Epithelial cell of esophagus (primary cell): ENCODE data around the gene ATP1A4.
A peak's percentile ranks its signal among the peaks of the same experiment; 100 is the strongest.

Experiments used
- DNase-seq: peaks from one replicate; pipeline ENCODE4 v3.0.0; 2010; ENCODE audit warnings: low read depth
- H3K4me3 ChIP-seq: 2 replicates; pipeline ENCODE4 v1.5.1; 2011; ENCODE audit warnings: mild to moderate bottlenecking, low read length, control low read depth
- TF ChIP-seq, protein P1 (sequence below): IDR thresholded peaks from 2 replicates; pipeline ENCODE4 v1.5.1; 2011; ENCODE audit warnings: low read depth, mild to moderate bottlenecking, low read length, control low read depth, inconsistent platforms; ENCODE audit not compliant: insufficient read depth; ENCODE audit errors: missing control alignments

The ATP1A4 gene

GRCh38 chr1:160166166-160166868 lies 14.9 kb downstream of the ATP1A4 start:
- no peak for DNase-seq
- H3K4me3 ChIP-seq = no peak overlapping the region
- TF ChIP-seq, protein P1, sequence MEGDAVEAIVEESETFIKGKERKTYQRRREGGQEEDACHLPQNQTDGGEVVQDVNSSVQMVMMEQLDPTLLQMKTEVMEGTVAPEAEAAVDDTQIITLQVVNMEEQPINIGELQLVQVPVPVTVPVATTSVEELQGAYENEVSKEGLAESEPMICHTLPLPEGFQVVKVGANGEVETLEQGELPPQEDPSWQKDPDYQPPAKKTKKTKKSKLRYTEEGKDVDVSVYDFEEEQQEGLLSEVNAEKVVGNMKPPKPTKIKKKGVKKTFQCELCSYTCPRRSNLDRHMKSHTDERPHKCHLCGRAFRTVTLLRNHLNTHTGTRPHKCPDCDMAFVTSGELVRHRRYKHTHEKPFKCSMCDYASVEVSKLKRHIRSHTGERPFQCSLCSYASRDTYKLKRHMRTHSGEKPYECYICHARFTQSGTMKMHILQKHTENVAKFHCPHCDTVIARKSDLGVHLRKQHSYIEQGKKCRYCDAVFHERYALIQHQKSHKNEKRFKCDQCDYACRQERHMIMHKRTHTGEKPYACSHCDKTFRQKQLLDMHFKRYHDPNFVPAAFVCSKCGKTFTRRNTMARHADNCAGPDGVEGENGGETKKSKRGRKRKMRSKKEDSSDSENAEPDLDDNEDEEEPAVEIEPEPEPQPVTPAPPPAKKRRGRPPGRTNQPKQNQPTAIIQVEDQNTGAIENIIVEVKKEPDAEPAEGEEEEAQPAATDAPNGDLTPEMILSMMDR = no peak

DNA sequence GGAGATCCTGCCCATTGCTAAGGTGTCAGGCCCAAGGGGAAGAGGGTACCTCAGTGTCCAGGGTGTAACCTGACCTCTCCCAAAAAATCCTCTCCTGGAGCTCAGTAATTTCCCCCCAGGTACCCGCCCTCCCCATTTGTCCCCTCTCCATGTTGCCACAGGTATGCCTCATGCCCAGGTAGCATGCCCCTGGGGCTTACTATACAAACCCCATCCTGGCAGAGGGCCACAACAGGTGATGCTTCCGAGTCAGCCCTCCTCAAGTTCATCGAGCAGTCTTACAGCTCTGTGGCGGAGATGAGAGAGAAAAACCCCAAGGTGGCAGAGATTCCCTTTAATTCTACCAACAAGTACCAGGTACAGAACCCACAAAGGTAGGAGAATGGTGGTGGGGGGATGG lies 15.7 kb downstream of the ATP1A4 start:
- TF ChIP-seq, protein P1 = no peak
- no peak overlapping the region for H3K4me3 ChIP-seq
- DNase-seq = peak; percentile 19

GRCh38 chr1:160167580-160167979 lies 16.2 kb downstream of the ATP1A4 start:
- no peak for DNase-seq
- TF ChIP-seq, protein P1 = no peak
- no peak overlapping the region for H3K4me3 ChIP-seq

GRCh38 chr1:160168016-160168415 lies 16.6 kb downstream of the ATP1A4 start:
- TF ChIP-seq, protein P1 = no peak
- no peak overlapping the region for H3K4me3 ChIP-seq
- DNase-seq = no peak

DNA sequence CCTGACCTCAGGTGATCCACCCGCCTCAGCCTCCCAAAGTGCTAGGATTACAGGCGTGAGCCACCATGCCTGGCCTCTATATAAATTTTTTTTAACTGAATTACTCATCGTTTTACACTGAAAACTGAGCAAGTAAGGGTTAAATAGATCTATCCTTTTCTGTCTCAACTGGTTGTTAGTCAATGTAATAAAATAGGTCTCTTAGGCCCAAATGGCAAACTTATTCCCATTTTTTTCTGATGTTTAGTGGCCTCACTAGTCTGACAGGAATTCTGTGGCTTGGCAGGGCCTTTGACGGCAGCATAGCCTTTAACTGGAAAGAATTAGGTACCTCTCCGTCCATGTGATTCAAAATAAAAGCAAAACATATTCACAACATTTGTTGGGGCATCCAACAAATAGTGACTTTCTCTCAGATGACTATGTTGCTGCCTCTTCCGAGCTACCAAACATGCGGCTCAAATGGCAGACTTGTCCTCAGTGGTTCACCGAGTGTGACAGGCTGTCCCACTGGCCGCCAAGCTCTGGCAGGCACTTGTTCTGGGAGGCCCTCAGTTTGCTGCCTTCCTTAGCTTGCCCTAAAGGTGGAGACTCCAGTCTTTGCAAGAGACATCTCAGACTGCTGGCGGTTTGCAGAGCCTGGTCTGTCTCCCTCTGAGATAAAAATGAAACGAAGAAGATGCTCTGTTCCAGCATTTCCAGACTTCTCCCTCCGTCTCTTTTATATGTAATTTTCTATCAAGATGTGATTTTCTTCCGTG lies 17.4 kb downstream of the ATP1A4 start:
- H3K4me3 ChIP-seq = no peak overlapping the region
- no peak for DNase-seq
- TF ChIP-seq, protein P1 = no peak

DNA sequence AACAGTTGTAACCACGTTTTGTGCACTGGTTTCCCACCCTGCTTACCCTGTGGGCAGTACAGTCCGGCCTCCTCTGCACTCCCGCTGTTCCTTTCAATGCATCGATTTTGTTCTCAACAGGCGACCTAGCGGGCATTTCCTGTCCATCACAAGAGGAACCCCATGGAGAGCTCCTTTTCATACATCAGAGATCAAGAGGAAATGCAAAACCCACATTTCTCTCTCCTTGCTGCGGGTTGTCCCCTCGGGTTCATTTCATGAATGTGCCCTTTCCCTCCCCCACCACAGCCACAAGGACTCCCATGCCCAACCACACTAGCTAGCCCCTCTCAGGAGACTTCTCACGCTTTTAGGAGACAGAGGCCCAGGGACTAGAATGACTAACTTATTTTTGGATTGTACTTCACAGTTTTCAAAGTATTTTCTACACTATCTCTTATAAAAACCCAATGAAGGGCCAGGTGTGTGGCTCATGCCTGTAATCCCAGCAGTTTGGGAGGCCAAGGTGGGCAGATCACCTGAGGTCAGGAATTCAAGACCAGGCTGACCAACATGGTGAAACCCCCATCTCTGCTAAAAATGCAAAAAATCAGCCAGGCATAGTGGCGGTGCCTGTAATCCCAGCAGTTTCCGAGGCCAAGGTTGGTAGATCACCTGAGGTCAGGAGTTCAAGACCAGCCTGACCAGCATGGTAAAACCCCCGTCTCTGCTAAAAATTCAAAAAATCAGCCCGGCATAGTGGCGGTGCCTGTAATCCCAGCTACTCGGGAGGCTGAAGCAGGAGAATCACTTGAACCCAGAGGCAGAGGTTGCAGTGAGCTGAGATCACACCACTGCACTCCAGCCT lies 18.4 kb downstream of the ATP1A4 start:
- DNase-seq = no peak
- TF ChIP-seq, protein P1 = no peak
- no peak overlapping the region for H3K4me3 ChIP-seq
